ENCODE results near the gene SIRT7.

The SIRT7 gene

GRCh38 chr17:81865358-81865732, 52.6 kb downstream of the SIRT7 start:
- Histone ChIP-seq H3K4me3 (ENCODE audit: low read depth, low read length) (no peak overlapping the region), H3K79me2 (peaks cover 31% of the 10 kb centered on the region), H2AFZ (no peak overlapping the region), H3K9ac (no peak overlapping the region), H3K36me3 (ENCODE audit: control insufficient read depth, insufficient read depth, low read length) (no peaks in the 10 kb centered on the region), H3K27ac (no peak overlapping the region), H3K9me3 (ENCODE audit: control insufficient read depth, low read length) (no peaks in the 10 kb centered on the region), H3K27me3 (ENCODE audit: control insufficient read depth, insufficient read depth, low read length) (no peaks in the 10 kb centered on the region), H3K4me1 (peaks cover 14% of the 10 kb centered on the region), H3K4me2 (ENCODE audit: low read length) (no peak overlapping the region)
- no peak for TF ChIP-seq CTCF (IDR thresholded peaks at IDR 0.05)

GRCh38 chr17:81863833-81864768, 53.9 kb downstream of the SIRT7 start:
- no peak overlapping the region for H3K4me2 ChIP-seq (ENCODE audit: low read length)
- H3K4me1 ChIP-seq, result peaks cover 11% of the 10 kb centered on the region
- no peak overlapping the region for H2AFZ ChIP-seq
- H3K27me3 ChIP-seq (ENCODE audit: control insufficient read depth, insufficient read depth, low read length), result no peaks in the 10 kb centered on the region
- H3K27ac ChIP-seq, result no peak overlapping the region
- no peak for TF ChIP-seq CTCF (IDR thresholded peaks at IDR 0.05)
- no peak overlapping the region for H3K9ac ChIP-seq
- H3K9me3 ChIP-seq (ENCODE audit: control insufficient read depth, low read length), result no peaks in the 10 kb centered on the region
- no peaks in the 10 kb centered on the region for H3K36me3 ChIP-seq (ENCODE audit: control insufficient read depth, insufficient read depth, low read length)
- H3K4me3 ChIP-seq (ENCODE audit: low read depth, low read length), result no peak overlapping the region
- H3K79me2 ChIP-seq, result peaks cover 31% of the 10 kb centered on the region

- Histone ChIP-seq H3K4me3 (ENCODE audit: low read depth, low read length) (no peak overlapping the region), H2AFZ (no peak overlapping the region), H3K79me2 (peaks cover 36% of the 10 kb centered on the region), H3K9ac (no peak overlapping the region), H3K36me3 (ENCODE audit: control insufficient read depth, insufficient read depth, low read length) (no peaks in the 10 kb centered on the region), H3K27ac (no peak overlapping the region), H3K27me3 (ENCODE audit: control insufficient read depth, insufficient read depth, low read length) (no peaks in the 10 kb centered on the region), H3K4me1 (peaks cover 13% of the 10 kb centered on the region), H3K4me2 (ENCODE audit: low read length) (no peak overlapping the region), H3K9me3 (ENCODE audit: control insufficient read depth, low read length) (no peaks in the 10 kb centered on the region)
- no peak for TF ChIP-seq CTCF (IDR thresholded peaks at IDR 0.05)
Observed at GRCh38 chr17:81863123-81863675, 54.8 kb downstream of the SIRT7 start.
